ENCODE results near the gene LTBR.
A peak's percentile ranks its signal among the peaks of the same experiment; 100 is the strongest.

LTBR gene

DNA sequence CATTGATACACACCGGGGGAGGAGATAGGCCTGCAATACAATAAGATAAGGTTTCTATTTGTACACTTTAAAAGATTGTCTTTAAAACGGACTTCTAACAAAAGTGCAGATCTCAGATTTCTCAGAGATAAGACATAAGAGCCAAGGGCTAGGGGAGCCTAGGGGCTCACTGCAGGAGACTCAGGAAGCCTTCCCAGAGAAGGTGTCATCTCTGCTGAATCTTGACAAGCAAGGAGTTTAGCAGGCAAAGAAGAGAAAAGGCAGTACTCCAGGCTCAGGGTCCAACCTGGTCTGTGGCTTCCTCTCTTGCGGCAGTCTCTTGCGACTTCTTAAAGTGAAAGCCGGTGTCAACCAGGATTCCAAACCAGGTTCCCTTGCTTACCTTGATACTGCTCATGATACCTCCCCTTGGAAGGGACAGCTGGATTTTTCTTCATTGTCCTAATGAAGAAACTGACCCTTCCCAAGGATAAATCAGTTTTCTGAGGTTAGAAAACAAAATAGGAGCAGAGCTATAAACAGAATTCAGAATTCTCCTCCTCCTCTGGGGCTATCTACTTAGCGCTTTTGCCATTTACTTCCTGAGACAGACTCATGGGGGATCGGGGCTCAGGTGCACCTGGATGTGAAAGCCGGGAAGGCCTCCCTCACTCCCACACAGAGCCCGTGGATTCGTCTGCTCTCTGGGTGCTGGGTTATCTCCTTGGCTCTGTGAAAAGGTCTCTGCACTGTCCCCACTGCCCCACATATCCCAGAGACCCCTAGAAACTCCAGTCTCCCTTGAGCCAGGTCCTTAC is 6.9 kb upstream of the LTBR start:
- ChIA-PET POLR2A (interaction anchor here (0.5 kb wide), 1 partner anchor 489 kb away, joined by 3 read pairs; no protein-coding TSS in a partner anchor), CTCF (interaction anchor here (0.9 to 1.5 kb wide), 6 partner anchors 9 to 89 kb away, joined by 3 to 6 read pairs (median 3); no protein-coding TSS in a partner anchor)
- DNase-seq: peak in 2 of 3 donors; percentile 49 to 52
- no peaks in the 10 kb centered on the region for H3K36me3 ChIP-seq (ENCODE audit: control insufficient read depth in 4 of 4, insufficient read depth in 4 of 4, low read length in 3 of 4)
- no peaks in the 10 kb centered on the region for H3K27me3 ChIP-seq (replicated peaks in 2 of 5; ENCODE audit: control insufficient read depth in 4 of 5, insufficient read depth in 5 of 5, low read length in 4 of 5)
- H3K4me1 ChIP-seq (ENCODE audit: control extremely low read depth in 1 of 4, control insufficient read depth in 4 of 4, insufficient read depth in 4 of 4, low read length in 3 of 4): peaks cover 4 to 70% (median 46%) of the 10 kb centered on the region in 4 experiments
- H3K27ac ChIP-seq (ENCODE audit: insufficient read depth in 1 of 2, low read depth in 1 of 2, low read length in 2 of 2, poor library complexity in 1 of 2, severe bottlenecking in 2 of 2): no peak overlapping the region
- no peaks in the 10 kb centered on the region for H3K9me3 ChIP-seq (ENCODE audit: control extremely low read depth in 1 of 5, control insufficient read depth in 4 of 5, insufficient read depth in 2 of 5, low read depth in 1 of 5, low read length in 4 of 5)
- peak overlapping the region in 3 of 7 experiments; percentile 8 to 46 (median 12) for H3K4me3 ChIP-seq (ENCODE audit: control insufficient read depth in 1 of 7, extremely low read depth in 1 of 7, insufficient read depth in 4 of 7, low read depth in 2 of 7, low read length in 6 of 7)
- 21% methylated on average over 7 of the region's 10 CpGs for WGBS (ENCODE audit: insufficient coverage)

GRCh38 chr12:6377667-6377994 is 6.3 kb upstream of the LTBR start:
- Histone ChIP-seq H3K36me3 (ENCODE audit: control insufficient read depth in 4 of 4, insufficient read depth in 4 of 4, low read length in 3 of 4) (no peaks in the 10 kb centered on the region), H3K4me1 (ENCODE audit: control extremely low read depth in 1 of 4, control insufficient read depth in 4 of 4, insufficient read depth in 4 of 4, low read length in 3 of 4) (peaks cover 4 to 67% (median 42%) of the 10 kb centered on the region in 4 experiments), H3K27ac (ENCODE audit: insufficient read depth in 1 of 2, low read depth in 1 of 2, low read length in 2 of 2, poor library complexity in 1 of 2, severe bottlenecking in 2 of 2) (no peak overlapping the region), H3K27me3 (replicated peaks in 2 of 5; ENCODE audit: control insufficient read depth in 4 of 5, insufficient read depth in 5 of 5, low read length in 4 of 5) (no peaks in the 10 kb centered on the region), H3K9me3 (ENCODE audit: control extremely low read depth in 1 of 5, control insufficient read depth in 4 of 5, insufficient read depth in 2 of 5, low read depth in 1 of 5, low read length in 4 of 5) (no peaks in the 10 kb centered on the region), H3K4me3 (ENCODE audit: control insufficient read depth in 1 of 7, extremely low read depth in 1 of 7, insufficient read depth in 4 of 7, low read depth in 2 of 7, low read length in 6 of 7) (no peak overlapping the region)
- WGBS (ENCODE audit: insufficient coverage): 88% methylated on average over 3 of the region's 4 CpGs
- no peak for DNase-seq
- ChIA-PET POLR2A (no interaction called here), CTCF (interaction anchor here (0.7 to 1.5 kb wide), 7 partner anchors 10 to 88 kb away, joined by 3 to 6 read pairs (median 3); no protein-coding TSS in a partner anchor)

DNA sequence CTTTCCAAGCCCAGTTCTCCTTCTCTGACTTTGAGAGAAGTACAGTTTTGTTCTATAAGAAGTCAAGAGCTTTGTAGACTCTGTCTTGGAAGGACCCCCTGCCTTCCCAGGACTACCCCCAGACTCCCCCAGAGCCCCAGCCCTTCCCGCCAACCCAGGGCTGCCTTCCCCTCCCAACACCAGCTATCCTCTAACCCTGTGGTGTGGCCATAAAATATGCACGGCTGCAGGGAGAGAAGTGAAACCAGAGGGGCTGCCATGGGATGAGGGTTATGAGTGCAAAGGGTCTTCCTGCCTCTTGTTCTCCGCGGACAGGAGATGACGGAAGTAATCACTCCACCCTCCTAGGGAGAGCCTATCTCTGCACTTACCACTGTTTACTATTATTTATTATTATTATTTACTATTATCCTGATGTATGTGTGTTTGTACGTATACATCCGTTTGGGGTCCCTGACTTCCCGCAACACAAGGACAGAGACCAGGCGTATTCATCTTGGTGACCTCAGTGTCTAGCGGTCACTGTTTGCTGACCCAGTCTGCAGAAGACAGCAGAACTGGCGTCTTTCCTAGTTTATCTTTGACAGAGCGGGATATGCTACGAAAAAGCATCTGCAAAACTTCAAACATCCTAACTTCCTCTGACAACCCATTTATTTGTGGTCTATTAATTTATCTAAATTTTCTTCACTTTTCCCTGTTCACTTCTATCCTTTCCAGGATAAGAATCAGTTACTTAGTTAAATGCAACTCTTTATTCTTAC is 5.1 kb upstream of the LTBR start:
- POLR2A ChIA-PET: no interaction called here
- Histone ChIP-seq H3K36me3 (ENCODE audit: control insufficient read depth in 4 of 4, insufficient read depth in 4 of 4, low read length in 3 of 4) (no peaks in the 10 kb centered on the region), H3K4me3 (ENCODE audit: control insufficient read depth in 1 of 7, extremely low read depth in 1 of 7, insufficient read depth in 4 of 7, low read depth in 2 of 7, low read length in 6 of 7) (no peak overlapping the region), H3K27me3 (replicated peaks in 2 of 5; ENCODE audit: control insufficient read depth in 4 of 5, insufficient read depth in 5 of 5, low read length in 4 of 5) (no peaks in the 10 kb centered on the region), H3K9me3 (ENCODE audit: control extremely low read depth in 1 of 5, control insufficient read depth in 4 of 5, insufficient read depth in 2 of 5, low read depth in 1 of 5, low read length in 4 of 5) (no peaks in the 10 kb centered on the region), H3K4me1 (ENCODE audit: control extremely low read depth in 1 of 4, control insufficient read depth in 4 of 4, insufficient read depth in 4 of 4, low read length in 3 of 4) (peaks cover 4 to 67% (median 43%) of the 10 kb centered on the region in 4 experiments), H3K27ac (ENCODE audit: insufficient read depth in 1 of 2, low read depth in 1 of 2, low read length in 2 of 2, poor library complexity in 1 of 2, severe bottlenecking in 2 of 2) (no peak overlapping the region)
- WGBS (ENCODE audit: insufficient coverage): 98% methylated on average over 8 of the region's 13 CpGs
- CTCF ChIA-PET: interaction anchor here (1.1 to 1.3 kb wide), 2 partner anchors 22 to 56 kb away, joined by 3 read pairs; no protein-coding TSS in a partner anchor
- DNase-seq: no peak

DNA sequence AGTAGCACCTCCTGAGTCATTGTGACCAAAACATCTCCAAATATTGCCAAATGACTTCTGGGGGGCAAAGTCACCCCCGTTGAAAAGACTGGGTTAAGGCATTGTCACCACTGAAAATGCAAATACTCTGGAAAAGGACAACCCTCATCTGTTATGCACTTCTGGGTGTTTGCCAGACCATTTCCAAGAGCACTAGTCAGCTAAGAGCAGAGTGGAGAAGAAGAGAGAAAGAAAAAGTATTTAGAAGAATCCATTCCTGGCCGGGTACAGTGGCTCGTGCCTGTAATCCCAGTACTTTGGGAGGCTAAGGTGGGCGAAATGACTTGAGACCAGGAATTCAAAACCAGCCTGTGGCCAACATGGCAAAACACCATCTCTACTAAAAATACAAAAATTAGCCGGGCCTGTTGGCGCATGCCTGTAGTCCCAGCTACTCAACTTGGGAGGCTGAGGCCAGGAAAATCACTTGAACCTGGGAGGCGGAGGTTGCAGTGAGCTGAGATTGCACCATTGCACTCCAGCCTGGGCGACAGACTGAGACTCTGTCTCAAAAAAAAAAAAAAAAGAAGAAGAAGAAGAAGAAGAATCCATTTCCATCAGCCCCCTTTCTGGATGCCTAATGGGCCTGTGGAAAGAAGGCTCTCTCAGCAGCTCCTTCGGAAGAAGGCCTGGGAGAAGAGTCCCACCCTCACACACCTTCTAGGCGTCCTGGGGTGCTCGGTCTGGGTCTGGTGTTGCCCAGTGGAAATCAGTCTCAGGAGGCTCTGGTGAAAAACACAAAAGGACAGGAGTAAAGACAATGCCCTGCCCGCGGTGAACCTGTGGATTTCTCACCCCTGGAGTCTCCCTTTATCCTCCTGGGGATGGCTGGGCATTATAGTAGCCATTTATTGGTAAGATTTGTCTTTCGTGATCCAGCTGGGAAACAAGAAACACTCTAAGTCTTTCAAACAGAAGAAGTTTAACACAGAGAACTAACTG is 3.5 kb upstream of the LTBR start:
- ChIA-PET POLR2A (no interaction called here), CTCF (interaction anchor here (0.6 to 1.8 kb wide), 8 partner anchors 8 to 80 kb away, joined by 3 to 6 read pairs (median 3); no protein-coding TSS in a partner anchor)
- H3K36me3 ChIP-seq (ENCODE audit: control insufficient read depth in 4 of 4, insufficient read depth in 4 of 4, low read length in 3 of 4): peaks cover 0 to 6% (median 1%) of the 10 kb centered on the region in 4 experiments
- WGBS (ENCODE audit: insufficient coverage): 98% methylated on average over 8 of the region's 14 CpGs
- no peak overlapping the region for H3K27ac ChIP-seq (ENCODE audit: insufficient read depth in 1 of 2, low read depth in 1 of 2, low read length in 2 of 2, poor library complexity in 1 of 2, severe bottlenecking in 2 of 2)
- H3K9me3 ChIP-seq (ENCODE audit: control extremely low read depth in 1 of 5, control insufficient read depth in 4 of 5, insufficient read depth in 2 of 5, low read depth in 1 of 5, low read length in 4 of 5): no peaks in the 10 kb centered on the region
- no peak for DNase-seq
- no peak overlapping the region for H3K4me3 ChIP-seq (ENCODE audit: control insufficient read depth in 1 of 7, extremely low read depth in 1 of 7, insufficient read depth in 4 of 7, low read depth in 2 of 7, low read length in 6 of 7)
- peaks cover 4 to 68% (median 50%) of the 10 kb centered on the region in 4 experiments for H3K4me1 ChIP-seq (ENCODE audit: control extremely low read depth in 1 of 4, control insufficient read depth in 4 of 4, insufficient read depth in 4 of 4, low read length in 3 of 4)
- H3K27me3 ChIP-seq (replicated peaks in 2 of 5; ENCODE audit: control insufficient read depth in 4 of 5, insufficient read depth in 5 of 5, low read length in 4 of 5): no peaks in the 10 kb centered on the region

- no peaks in the 10 kb centered on the region for H3K9me3 ChIP-seq (ENCODE audit: control extremely low read depth in 1 of 5, control insufficient read depth in 4 of 5, insufficient read depth in 2 of 5, low read depth in 1 of 5, low read length in 4 of 5)
- no peaks in the 10 kb centered on the region for H3K27me3 ChIP-seq (replicated peaks in 2 of 5; ENCODE audit: control insufficient read depth in 4 of 5, insufficient read depth in 5 of 5, low read length in 4 of 5)
- H3K36me3 ChIP-seq (ENCODE audit: control insufficient read depth in 4 of 4, insufficient read depth in 4 of 4, low read length in 3 of 4): peaks cover 0 to 20% (median 13%) of the 10 kb centered on the region in 4 experiments
- no peak overlapping the region for H3K27ac ChIP-seq (ENCODE audit: insufficient read depth in 1 of 2, low read depth in 1 of 2, low read length in 2 of 2, poor library complexity in 1 of 2, severe bottlenecking in 2 of 2)
- ChIA-PET POLR2A (no interaction called here), CTCF (interaction anchor here (1.3 to 3.7 kb wide), 3 partner anchors 13 to 83 kb away, joined by 3 to 23 read pairs (median 4); no protein-coding TSS in a partner anchor)
- peaks cover 0 to 56% (median 32%) of the 10 kb centered on the region in 4 experiments for H3K4me1 ChIP-seq (ENCODE audit: control extremely low read depth in 1 of 4, control insufficient read depth in 4 of 4, insufficient read depth in 4 of 4, low read length in 3 of 4)
- no peak overlapping the region for H3K4me3 ChIP-seq (ENCODE audit: control insufficient read depth in 1 of 7, extremely low read depth in 1 of 7, insufficient read depth in 4 of 7, low read depth in 2 of 7, low read length in 6 of 7)
- WGBS (ENCODE audit: insufficient coverage): 95% methylated on average over 6 of the region's 7 CpGs
- DNase-seq: no peak
Measured at GRCh38 chr12:6382371-6382770, 1.6 kb upstream of the LTBR start.

- Histone ChIP-seq H3K36me3 (ENCODE audit: control insufficient read depth in 4 of 4, insufficient read depth in 4 of 4, low read length in 3 of 4) (peaks cover 0 to 26% (median 17%) of the 10 kb centered on the region in 4 experiments), H3K4me3 (ENCODE audit: control insufficient read depth in 1 of 7, extremely low read depth in 1 of 7, insufficient read depth in 4 of 7, low read depth in 2 of 7, low read length in 6 of 7) (peak overlapping the region in 5 of 7 experiments; percentile 58 to 76 (median 72)), H3K27me3 (replicated peaks in 2 of 5; ENCODE audit: control insufficient read depth in 4 of 5, insufficient read depth in 5 of 5, low read length in 4 of 5) (no peaks in the 10 kb centered on the region), H3K9me3 (ENCODE audit: control extremely low read depth in 1 of 5, control insufficient read depth in 4 of 5, insufficient read depth in 2 of 5, low read depth in 1 of 5, low read length in 4 of 5) (no peaks in the 10 kb centered on the region), H3K27ac (ENCODE audit: insufficient read depth in 1 of 2, low read depth in 1 of 2, low read length in 2 of 2, poor library complexity in 1 of 2, severe bottlenecking in 2 of 2) (peak overlapping the region; percentile 68 to 83), H3K4me1 (ENCODE audit: control extremely low read depth in 1 of 4, control insufficient read depth in 4 of 4, insufficient read depth in 4 of 4, low read length in 3 of 4) (peaks cover 0 to 49% (median 27%) of the 10 kb centered on the region in 4 experiments)
- POLR2A ChIA-PET: interaction anchor here (0.5 kb wide), 1 partner anchor 63 kb away, joined by 3 read pairs; no protein-coding TSS in a partner anchor
- CTCF ChIA-PET: interaction anchor here (1.0 to 3.7 kb wide), 5 partner anchors 9 to 82 kb away, joined by 3 to 23 read pairs (median 4); no protein-coding TSS in a partner anchor
- DNase-seq: no peak
- 100% methylated on average over 1 of the region's 6 CpGs for WGBS (ENCODE audit: insufficient coverage)
Measured at GRCh38 chr12:6382982-6383381, 980 bp upstream of the LTBR start.

Data from common myeloid progenitor, CD34-positive (primary cell).